ENCODE results near the gene PSENEN. TPM values are rescaled to one million over a fixed set of nuclear protein-coding genes. Genes with fewer than 3 reads are reported as not detected.

PSENEN gene
- polyA plus RNA-seq, 1 donor (not counting 4 experiments of a cell fraction or from before 2014, with no cell fraction given), result 36.2 TPM

DNA sequence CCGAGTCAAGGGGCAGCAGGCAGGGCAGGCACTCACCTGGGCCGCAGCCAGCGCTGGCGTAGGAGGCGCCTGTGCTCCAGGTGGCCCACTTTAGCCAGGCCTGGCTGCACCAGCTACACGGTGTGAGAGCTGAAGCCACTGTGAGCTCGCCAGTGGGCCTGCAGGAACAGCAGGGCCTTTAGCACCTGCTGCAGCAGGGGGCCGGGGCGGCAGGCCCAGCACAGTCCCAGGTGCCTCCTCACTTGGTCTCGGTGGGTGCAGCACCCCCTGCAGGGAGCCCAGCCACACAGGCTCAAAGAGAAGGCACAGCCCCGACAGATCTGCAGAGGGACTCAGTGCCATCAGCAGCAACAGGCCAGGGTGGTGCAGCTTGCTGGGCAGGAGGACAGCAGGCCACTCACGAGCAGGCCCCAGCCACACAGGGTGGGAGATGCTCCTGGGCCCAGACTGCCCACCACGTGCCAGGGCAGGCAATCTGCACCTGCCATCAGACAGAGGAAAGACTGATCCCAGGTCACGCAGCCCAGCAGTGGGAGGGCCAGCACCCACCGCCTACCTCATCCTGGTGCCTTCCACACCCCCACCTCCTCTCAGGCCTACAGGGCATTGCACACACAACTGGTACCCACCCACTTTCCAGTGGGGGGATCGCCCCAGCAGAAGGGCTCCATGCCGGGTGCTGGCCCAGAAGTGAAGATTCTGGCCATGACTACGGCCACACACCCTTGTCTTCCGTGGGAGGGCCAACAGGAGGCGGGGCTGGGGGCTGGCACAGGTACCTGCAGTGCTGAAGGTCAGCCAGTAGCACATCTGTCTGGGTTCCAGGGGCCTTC is 45.7 kb downstream of the PSENEN start:
- H2AFZ ChIP-seq (ENCODE audit: control insufficient read depth, low read length), result no peak overlapping the region
- dilution Hi-C loops (cut with MboI; ENCODE audit: extremely low pct_ligation_motif_present, low sequenced_read_pairs), result no loop called here

GRCh38 chr19:35791814-35792279 is 46.4 kb downstream of the PSENEN start:
- dilution Hi-C loops (cut with MboI; ENCODE audit: extremely low pct_ligation_motif_present, low sequenced_read_pairs), result no loop called here
- FAIRE-seq, result no peak

More for the DNA sequence above, 45.7 kb downstream of the PSENEN start:
- Histone ChIP-seq H3K27ac (ENCODE audit: control insufficient read depth, insufficient read depth, low read length) (no peak overlapping the region), H3K79me2 (ENCODE audit: control insufficient read depth, insufficient read depth, low read length) (no peaks in the 10 kb centered on the region), H3K4me1 (ENCODE audit: control insufficient read depth, extremely low read depth, insufficient read depth, low read length) (no peaks in the 10 kb centered on the region), H3K9ac (ENCODE audit: control insufficient read depth, extremely low read depth, insufficient read depth, low read length) (no peak overlapping the region), H3K4me2 (ENCODE audit: control insufficient read depth, extremely low read depth, insufficient read depth, low read depth, low read length) (no peak overlapping the region), H3K36me3 (ENCODE audit: control insufficient read depth in 2 of 2, extremely low read depth in 1 of 2, insufficient read depth in 2 of 2, low read length in 2 of 2) (no peaks in the 10 kb centered on the region), H3K9me3 (ENCODE audit: control insufficient read depth, low read depth, low read length) (no peaks in the 10 kb centered on the region), H3K9me1 (ENCODE audit: control insufficient read depth, extremely low read depth, insufficient read depth, low read length) (no peaks in the 10 kb centered on the region), H3K27me3 (ENCODE audit: control insufficient read depth, extremely low read depth, insufficient read depth, low read length) (no peaks in the 10 kb centered on the region), H4K20me1 (ENCODE audit: control insufficient read depth, extremely low read depth, insufficient read depth, low read length) (peaks cover 2% of the 10 kb centered on the region), H3K4me3 (ENCODE audit: control insufficient read depth in 2 of 3, extremely low read depth in 1 of 3, insufficient read depth in 2 of 3, low read depth in 1 of 3, low read length in 3 of 3) (no peak overlapping the region)
- TF ChIP-seq CTCF (optimal IDR thresholded peaks at IDR 0.05 in 1 of 3, IDR thresholded peaks at IDR 0.05 in 1 of 3, conservative IDR thresholded peaks at IDR 0.05 in 1 of 3; ENCODE audit: extremely low read depth in 1 of 3, insufficient read depth in 2 of 3, low read length in 3 of 3) (peak in 1 of 3 experiments; percentile 6), EZH2 (IDR thresholded peaks at IDR 0.05; ENCODE audit: low read length) (no peak)
- no peak for FAIRE-seq
- DNase-seq (ENCODE audit: low read depth, low spot score), result no peak

More at GRCh38 chr19:35791814-35792279, 46.4 kb downstream of the PSENEN start:
- H3K27ac ChIP-seq (ENCODE audit: control insufficient read depth, insufficient read depth, low read length), result no peak overlapping the region
- H2AFZ ChIP-seq (ENCODE audit: control insufficient read depth, low read length), result no peak overlapping the region
- no peak overlapping the region for H3K4me2 ChIP-seq (ENCODE audit: control insufficient read depth, extremely low read depth, insufficient read depth, low read depth, low read length)
- no peaks in the 10 kb centered on the region for H3K79me2 ChIP-seq (ENCODE audit: control insufficient read depth, insufficient read depth, low read length)
- H4K20me1 ChIP-seq (ENCODE audit: control insufficient read depth, extremely low read depth, insufficient read depth, low read length), result peaks cover 2% of the 10 kb centered on the region
- no peak for DNase-seq (ENCODE audit: low read depth, low spot score)
- TF ChIP-seq CTCF (optimal IDR thresholded peaks at IDR 0.05 in 1 of 3, IDR thresholded peaks at IDR 0.05 in 1 of 3, conservative IDR thresholded peaks at IDR 0.05 in 1 of 3; ENCODE audit: extremely low read depth in 1 of 3, insufficient read depth in 2 of 3, low read length in 3 of 3), result no peak
- no peak for TF ChIP-seq EZH2 (IDR thresholded peaks at IDR 0.05; ENCODE audit: low read length)
- H3K4me1 ChIP-seq (ENCODE audit: control insufficient read depth, extremely low read depth, insufficient read depth, low read length), result no peaks in the 10 kb centered on the region
- H3K36me3 ChIP-seq (ENCODE audit: control insufficient read depth in 2 of 2, extremely low read depth in 1 of 2, insufficient read depth in 2 of 2, low read length in 2 of 2), result no peaks in the 10 kb centered on the region
- no peaks in the 10 kb centered on the region for H3K9me3 ChIP-seq (ENCODE audit: control insufficient read depth, low read depth, low read length)
- H3K4me3 ChIP-seq (ENCODE audit: control insufficient read depth in 2 of 3, extremely low read depth in 1 of 3, insufficient read depth in 2 of 3, low read depth in 1 of 3, low read length in 3 of 3), result no peak overlapping the region
- no peaks in the 10 kb centered on the region for H3K9me1 ChIP-seq (ENCODE audit: control insufficient read depth, extremely low read depth, insufficient read depth, low read length)
- H3K27me3 ChIP-seq (ENCODE audit: control insufficient read depth, extremely low read depth, insufficient read depth, low read length), result peaks cover 6% of the 10 kb centered on the region
- H3K9ac ChIP-seq (ENCODE audit: control insufficient read depth, extremely low read depth, insufficient read depth, low read length), result no peak overlapping the region

All from keratinocyte (primary cell).